ENCODE measurements around the gene JADE1.

JADE1 gene

DNA sequence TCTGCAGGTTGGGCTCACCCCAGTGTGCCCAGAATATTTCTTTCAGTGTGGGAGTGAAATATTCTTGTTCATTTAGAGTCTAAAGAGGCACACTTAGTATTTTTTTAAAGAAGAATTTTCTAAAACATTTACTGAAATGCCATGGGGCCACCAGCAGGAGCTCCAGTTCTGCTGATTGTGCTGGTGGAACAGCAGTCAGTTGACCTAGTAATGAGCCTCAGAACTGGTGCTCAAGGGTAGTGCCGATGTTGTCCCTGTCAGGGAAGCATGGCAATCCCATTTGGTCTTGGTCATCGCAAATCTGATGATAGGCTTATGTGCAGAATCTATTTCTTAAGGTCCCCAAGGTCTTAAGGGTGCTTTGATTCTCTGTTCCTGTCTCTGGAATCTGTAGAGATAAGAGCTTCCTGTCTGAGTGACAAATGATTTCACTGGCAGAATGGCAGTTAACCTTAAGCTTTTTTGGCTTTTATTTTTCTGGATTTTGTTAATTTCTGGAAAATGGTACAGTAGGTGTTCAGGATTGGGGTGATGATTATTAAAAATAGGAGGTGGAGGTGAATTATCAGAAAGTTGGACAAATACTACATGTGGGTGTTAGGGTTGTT, 31.3 kb downstream of the JADE1 start:
- no peak for DNase-seq (ENCODE audit: low read depth in 2 of 2)
- TF ChIP-seq, protein P1, sequence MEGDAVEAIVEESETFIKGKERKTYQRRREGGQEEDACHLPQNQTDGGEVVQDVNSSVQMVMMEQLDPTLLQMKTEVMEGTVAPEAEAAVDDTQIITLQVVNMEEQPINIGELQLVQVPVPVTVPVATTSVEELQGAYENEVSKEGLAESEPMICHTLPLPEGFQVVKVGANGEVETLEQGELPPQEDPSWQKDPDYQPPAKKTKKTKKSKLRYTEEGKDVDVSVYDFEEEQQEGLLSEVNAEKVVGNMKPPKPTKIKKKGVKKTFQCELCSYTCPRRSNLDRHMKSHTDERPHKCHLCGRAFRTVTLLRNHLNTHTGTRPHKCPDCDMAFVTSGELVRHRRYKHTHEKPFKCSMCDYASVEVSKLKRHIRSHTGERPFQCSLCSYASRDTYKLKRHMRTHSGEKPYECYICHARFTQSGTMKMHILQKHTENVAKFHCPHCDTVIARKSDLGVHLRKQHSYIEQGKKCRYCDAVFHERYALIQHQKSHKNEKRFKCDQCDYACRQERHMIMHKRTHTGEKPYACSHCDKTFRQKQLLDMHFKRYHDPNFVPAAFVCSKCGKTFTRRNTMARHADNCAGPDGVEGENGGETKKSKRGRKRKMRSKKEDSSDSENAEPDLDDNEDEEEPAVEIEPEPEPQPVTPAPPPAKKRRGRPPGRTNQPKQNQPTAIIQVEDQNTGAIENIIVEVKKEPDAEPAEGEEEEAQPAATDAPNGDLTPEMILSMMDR (IDR thresholded peaks at IDR 0.05; ENCODE audit: low read depth, low read length) = no peak
- H3K4me3 ChIP-seq (replicated peaks in 1 of 2; ENCODE audit: low read depth in 2 of 2, low read length in 2 of 2) = no peak overlapping the region

DNA sequence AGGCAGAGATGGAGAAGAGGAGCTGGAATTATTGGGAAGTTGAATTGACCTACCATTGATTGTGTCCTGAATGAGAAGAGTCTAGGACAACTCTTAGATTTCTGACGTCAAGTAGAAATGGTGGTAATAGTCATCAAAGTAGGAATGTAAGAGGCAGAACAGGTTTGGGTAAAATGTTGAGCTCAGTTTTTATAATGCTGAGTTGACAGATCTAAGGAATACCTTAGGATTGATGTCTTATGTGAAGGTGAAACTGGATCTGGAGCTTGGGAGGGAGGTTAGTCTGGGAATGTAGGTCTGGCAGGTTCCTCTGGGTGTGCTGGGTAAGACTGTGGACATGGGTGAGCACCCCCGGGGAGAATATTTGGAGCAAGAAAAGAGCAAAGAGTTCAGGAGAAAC, 31.9 kb downstream of the JADE1 start:
- no peak for DNase-seq (ENCODE audit: low read depth in 2 of 2)
- TF ChIP-seq, protein P1 (IDR thresholded peaks at IDR 0.05; ENCODE audit: low read depth, low read length) = no peak
- H3K4me3 ChIP-seq (replicated peaks in 1 of 2; ENCODE audit: low read depth in 2 of 2, low read length in 2 of 2) = no peak overlapping the region

DNA sequence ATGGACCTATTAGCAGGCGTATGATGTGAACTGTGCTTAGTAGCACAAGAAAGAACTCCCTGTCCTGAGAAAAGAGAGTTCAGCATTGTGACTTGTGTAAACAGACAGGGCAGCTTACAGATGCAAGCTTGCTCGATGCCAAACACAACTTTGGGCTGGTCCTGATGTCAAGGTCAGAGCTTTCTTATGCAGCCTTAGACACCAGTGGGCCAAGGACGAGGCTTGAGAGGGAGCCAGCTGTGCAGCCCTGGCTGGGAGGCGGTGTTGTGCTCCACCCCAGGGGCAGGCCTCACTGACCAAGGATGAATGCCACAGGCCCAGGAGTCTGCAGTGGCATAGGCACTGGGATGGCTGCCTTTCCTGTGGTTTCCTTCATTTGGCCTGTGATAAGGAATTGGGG, 35.4 kb downstream of the JADE1 start:
- H3K4me3 ChIP-seq (replicated peaks in 1 of 2; ENCODE audit: low read depth in 2 of 2, low read length in 2 of 2) = no peak overlapping the region
- DNase-seq (ENCODE audit: low read depth in 2 of 2) = peak in 1 of 2 donors; percentile 72
- TF ChIP-seq, protein P1 (IDR thresholded peaks at IDR 0.05; ENCODE audit: low read depth, low read length) = no peak

DNA sequence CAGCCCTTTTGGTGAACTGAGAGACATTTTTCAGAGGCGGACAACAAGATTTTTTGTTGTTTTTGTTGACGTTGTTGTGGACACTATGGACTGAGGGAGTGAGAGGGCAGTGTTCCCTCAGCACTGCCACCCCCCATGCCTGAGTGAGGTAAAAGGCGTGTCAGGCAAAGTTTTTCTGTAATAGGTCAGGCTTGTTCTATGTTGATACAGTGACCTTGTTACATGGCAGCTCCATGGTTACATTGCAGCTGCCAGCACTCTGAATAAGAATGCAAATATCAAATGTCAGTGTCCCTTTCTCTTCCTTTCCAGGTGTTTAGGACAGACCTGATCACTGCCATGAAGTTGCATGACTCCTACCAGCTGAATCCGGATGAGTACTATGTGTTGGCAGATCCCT, 36.6 kb downstream of the JADE1 start:
- TF ChIP-seq, protein P1 (IDR thresholded peaks at IDR 0.05; ENCODE audit: low read depth, low read length) = no peak
- H3K4me3 ChIP-seq (replicated peaks in 1 of 2; ENCODE audit: low read depth in 2 of 2, low read length in 2 of 2) = no peak overlapping the region
- no peak for DNase-seq (ENCODE audit: low read depth in 2 of 2)

DNA sequence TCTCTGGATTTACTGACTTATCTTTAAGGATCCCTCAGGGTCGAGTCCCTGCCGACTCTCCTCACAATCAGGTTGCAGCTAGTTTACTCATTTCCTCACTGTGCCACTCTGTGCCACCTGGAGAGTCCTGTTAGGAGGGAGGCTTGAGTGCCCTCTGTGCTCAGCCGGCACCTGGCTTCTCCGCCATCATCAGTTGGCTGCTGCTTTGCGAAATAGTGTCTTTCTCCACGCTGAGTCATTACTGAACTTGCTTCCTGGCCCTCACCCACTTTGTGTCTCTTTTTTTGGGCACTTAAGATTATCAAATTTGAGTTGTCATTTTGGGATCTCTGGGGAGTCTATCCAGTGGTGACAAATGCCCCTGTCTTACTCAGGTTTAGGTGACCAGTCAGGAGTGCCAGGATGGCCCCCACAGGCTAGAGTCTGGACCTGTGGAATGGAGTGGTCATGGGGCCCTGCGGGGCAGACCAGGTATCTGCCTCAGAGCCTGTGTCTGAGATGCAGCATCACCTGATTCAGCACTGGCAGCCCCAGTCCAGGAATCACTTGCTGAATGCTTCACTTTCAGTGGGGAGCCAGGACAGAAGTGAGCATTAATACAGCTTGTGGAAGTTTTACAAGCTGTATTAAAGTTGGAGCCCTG, 37.7 kb downstream of the JADE1 start:
- peak in 1 of 2 donors; percentile 46 for DNase-seq (ENCODE audit: low read depth in 2 of 2)
- no peak overlapping the region for H3K4me3 ChIP-seq (replicated peaks in 1 of 2; ENCODE audit: low read depth in 2 of 2, low read length in 2 of 2)
- TF ChIP-seq, protein P1 (IDR thresholded peaks at IDR 0.05; ENCODE audit: low read depth, low read length) = no peak

DNA sequence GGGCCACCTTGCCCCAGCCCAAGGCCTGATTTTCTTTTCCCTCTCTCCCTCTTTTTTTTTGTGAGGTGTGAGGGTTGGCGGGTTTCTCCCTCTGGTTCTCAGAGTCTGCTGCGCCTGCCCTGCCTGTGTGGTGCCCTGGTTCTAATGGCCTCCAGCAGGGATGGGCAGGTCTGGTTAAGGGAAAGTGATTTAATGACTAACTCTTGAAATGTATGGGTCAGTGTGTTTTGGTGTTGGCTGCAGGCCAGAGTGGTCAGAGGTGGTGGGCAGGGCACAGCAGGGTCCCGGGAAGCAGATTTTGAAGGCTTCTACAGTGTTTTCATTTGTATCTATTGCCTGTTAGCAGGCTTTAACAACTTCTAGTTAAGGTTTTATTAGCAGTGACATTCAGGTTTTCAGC, 39.0 kb downstream of the JADE1 start:
- no peak for DNase-seq (ENCODE audit: low read depth in 2 of 2)
- TF ChIP-seq, protein P1 (IDR thresholded peaks at IDR 0.05; ENCODE audit: low read depth, low read length) = no peak
- H3K4me3 ChIP-seq (replicated peaks in 1 of 2; ENCODE audit: low read depth in 2 of 2, low read length in 2 of 2) = no peak overlapping the region
